ENCODE results near the gene MROH7.

- TF ChIP-seq CTCF (IDR thresholded peaks at IDR 0.05) (no peak), POLR2A (IDR thresholded peaks at IDR 0.05) (no peak)
These were observed 100.7 kb downstream of the MROH7 start for GRCh38 chr1:54742282-54742681.

Measured in lower leg skin (tissue), 3 donors.